Tibial nerve (tissue), 4 donors: ENCODE results near the gene NRCAM.

ENCODE experiments used
- CTCF ChIP-seq, 5 experiments: fragments of 200-600 bp in 3 of 5; fragments of 450-650 bp in 2 of 5; sonication (generic) in 3 of 5; IDR thresholded peaks; one replicate each; pipeline ENCODE4 v1.5.1; 2016 to 2019; ENCODE audit warnings: antibody characterized with exemption in 5 of 5, mild to moderate bottlenecking in 3 of 5, moderate library complexity in 2 of 5
- EP300 ChIP-seq, 2 donors: sonication (generic); formaldehyde crosslinking; IDR thresholded peaks; one replicate each; pipeline ENCODE4 v1.6.1; 2017; ENCODE audit warnings: antibody characterized with exemption in 2 of 2, mild to moderate bottlenecking in 1 of 2

DNA sequence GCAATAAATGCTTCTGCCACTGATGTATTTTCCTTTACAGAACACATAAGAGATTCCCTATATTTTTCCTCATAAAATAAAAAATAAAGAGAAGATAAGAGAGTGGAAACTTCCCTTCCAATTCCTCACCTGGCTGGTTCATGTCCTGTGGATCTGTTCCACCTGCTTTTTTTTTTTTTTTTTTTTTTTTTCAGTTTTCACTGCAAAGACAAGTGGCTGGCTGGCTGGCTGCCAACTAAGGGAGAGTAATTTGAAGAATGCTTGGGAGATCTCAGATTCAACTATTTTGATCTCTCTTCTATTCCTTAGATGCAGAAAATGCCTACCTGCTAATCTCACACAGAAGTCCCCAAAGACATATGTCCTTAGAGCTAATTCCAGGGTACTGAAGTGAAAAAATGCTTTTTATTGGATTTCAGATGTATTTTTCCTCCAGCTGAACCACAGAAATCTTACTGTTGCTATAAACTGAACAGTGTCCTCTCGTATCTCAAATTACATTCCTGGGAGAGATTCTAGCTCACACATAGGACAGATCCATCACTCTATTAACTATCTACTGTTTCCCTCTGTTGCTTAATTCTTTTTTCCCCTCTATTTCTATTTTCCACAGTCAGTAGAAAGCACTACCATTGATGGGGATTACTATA is 120.8 kb downstream of the NRCAM start:
- TF ChIP-seq CTCF (IDR thresholded peaks at IDR 0.05): no peak
- TF ChIP-seq EP300 (IDR thresholded peaks at IDR 0.05): no peak
